ENCODE results near the gene ARL4D.
A peak's percentile ranks its signal among the peaks of the same experiment; 100 is the strongest.

GRCh38 chr17:43400943-43401717, 2.3 kb downstream of the ARL4D start:
- TF ChIP-seq CTCF (conservative IDR thresholded peaks at IDR 0.05; ENCODE audit: low read depth, low read length): no peak
- TF ChIP-seq POLR2A (IDR thresholded peaks at IDR 0.05; ENCODE audit: low read depth, low read length): peak; percentile 48; the same call in 1 of the 2 replicates
- TF ChIP-seq ELK1 (IDR thresholded peaks at IDR 0.05; ENCODE audit: borderline replicate concordance, low read depth, low read length): no peak
- TF ChIP-seq RAD21 (IDR thresholded peaks at IDR 0.05; ENCODE audit: low read length): peak; percentile 33
- peak; percentile 22; the same call in 1 of the 2 replicates for TF ChIP-seq MAZ (IDR thresholded peaks at IDR 0.05; ENCODE audit: borderline replicate concordance, low read depth, low read length)
